Left ventricle myocardium inferior (tissue), 1 donor: Measurements from ENCODE around the gene POMP. TPM values are rescaled to one million over a fixed set of nuclear protein-coding genes. Genes with fewer than 3 reads are reported as not detected.
A peak's percentile ranks its signal among the peaks of the same experiment; 100 is the strongest.

Experiments
- DNase-seq: peaks from one replicate; pipeline ENCODE4 v3.0.0-alpha.2; 2020
- H3K27ac ChIP-seq: fragments of 200-600 bp; replicated peaks from 2 replicates; pipeline ENCODE4 v1.8.0; 2021
- H3K27me3 ChIP-seq: fragments of 200-600 bp; 2 replicates; pipeline ENCODE4 v1.8.0; 2021; ENCODE audit warnings: low read depth
- H3K36me3 ChIP-seq: fragments of 200-600 bp; 2 replicates; pipeline ENCODE4 v1.8.0; 2021
- H3K4me1 ChIP-seq: fragments of 200-600 bp; 2 replicates; pipeline ENCODE4 v1.8.0; 2021
- H3K4me3 ChIP-seq: fragments of 200-600 bp; 2 replicates; pipeline ENCODE4 v1.8.0; 2021; ENCODE audit warnings: mild to moderate bottlenecking, moderate library complexity
- H3K9me3 ChIP-seq: fragments of 200-600 bp; replicated peaks from 2 replicates; pipeline ENCODE4 v1.8.0; 2021
- intact Hi-C: fragments of 100-400 bp; cut with micrococcal nuclease; formaldehyde crosslinking; loops from one replicate; pipeline ENCODE4 v1.11.0; 2022
- total RNA-seq: library from RNA; stranded (reverse); fragmentation: NEBNext Ultra II Directional; extraction: Animal tissue kit (Norgen Biotek cat#: 25700); gene quantifications from one replicate; pipeline ENCODE4 v1.2.1, GENCODE V29; 2021
- TF ChIP-seq, protein P1 (sequence below): fragments of 200-600 bp; IDR thresholded peaks from 2 replicates; pipeline ENCODE4 v1.8.0; 2021; ENCODE audit warnings: antibody characterized with exemption, mild to moderate bottlenecking, borderline replicate concordance
- donor health status: DM: no; HTN: yes; CAD: no; lungs with severe emphysema.

Gene POMP
- total RNA-seq, 1 donor from 2014 or later, result 101 TPM

- Histone ChIP-seq H3K36me3 (peaks cover 63% of the 10 kb centered on the region), H3K27me3 (no peaks in the 10 kb centered on the region), H3K9me3 (no peaks in the 10 kb centered on the region), H3K27ac (no peak overlapping the region), H3K4me3 (no peak overlapping the region), H3K4me1 (peaks cover 7% of the 10 kb centered on the region)
- no peak for DNase-seq
- TF ChIP-seq, protein P1, sequence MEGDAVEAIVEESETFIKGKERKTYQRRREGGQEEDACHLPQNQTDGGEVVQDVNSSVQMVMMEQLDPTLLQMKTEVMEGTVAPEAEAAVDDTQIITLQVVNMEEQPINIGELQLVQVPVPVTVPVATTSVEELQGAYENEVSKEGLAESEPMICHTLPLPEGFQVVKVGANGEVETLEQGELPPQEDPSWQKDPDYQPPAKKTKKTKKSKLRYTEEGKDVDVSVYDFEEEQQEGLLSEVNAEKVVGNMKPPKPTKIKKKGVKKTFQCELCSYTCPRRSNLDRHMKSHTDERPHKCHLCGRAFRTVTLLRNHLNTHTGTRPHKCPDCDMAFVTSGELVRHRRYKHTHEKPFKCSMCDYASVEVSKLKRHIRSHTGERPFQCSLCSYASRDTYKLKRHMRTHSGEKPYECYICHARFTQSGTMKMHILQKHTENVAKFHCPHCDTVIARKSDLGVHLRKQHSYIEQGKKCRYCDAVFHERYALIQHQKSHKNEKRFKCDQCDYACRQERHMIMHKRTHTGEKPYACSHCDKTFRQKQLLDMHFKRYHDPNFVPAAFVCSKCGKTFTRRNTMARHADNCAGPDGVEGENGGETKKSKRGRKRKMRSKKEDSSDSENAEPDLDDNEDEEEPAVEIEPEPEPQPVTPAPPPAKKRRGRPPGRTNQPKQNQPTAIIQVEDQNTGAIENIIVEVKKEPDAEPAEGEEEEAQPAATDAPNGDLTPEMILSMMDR, result no peak
- intact Hi-C loops, result no loop called here
Observed at GRCh38 chr13:28707629-28708427, 48.9 kb downstream of the POMP start.

DNA sequence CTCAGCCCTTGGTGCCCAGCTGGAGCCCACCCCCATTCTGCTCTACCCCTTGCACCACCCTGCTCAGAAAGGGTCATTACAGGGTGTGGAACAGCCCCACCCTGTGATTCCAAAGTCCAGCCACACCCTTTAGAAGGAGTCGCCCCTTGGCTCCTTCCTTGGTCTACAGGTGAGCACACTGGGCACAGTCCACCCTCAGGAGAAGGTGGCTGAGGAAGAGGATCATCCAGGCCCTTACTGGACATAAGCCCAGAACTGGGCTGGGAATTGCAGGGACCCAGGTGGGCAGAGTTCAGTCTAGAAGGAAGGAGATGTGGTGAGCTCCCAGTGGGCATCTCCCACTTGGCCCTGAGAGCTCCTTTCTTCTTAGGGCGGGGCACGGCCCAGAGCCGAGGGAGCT, 51.2 kb downstream of the POMP start:
- H3K4me3 ChIP-seq, result no peak overlapping the region
- peaks cover 18% of the 10 kb centered on the region for H3K4me1 ChIP-seq
- H3K27ac ChIP-seq, result no peak overlapping the region
- DNase-seq, result no peak
- peaks cover 50% of the 10 kb centered on the region for H3K36me3 ChIP-seq
- H3K9me3 ChIP-seq, result no peaks in the 10 kb centered on the region
- TF ChIP-seq, protein P1, result no peak
- intact Hi-C loops, result loop anchor here (10.0 kb wide), 1 partner anchor 85 kb away; no protein-coding TSS in a partner anchor
- H3K27me3 ChIP-seq, result no peaks in the 10 kb centered on the region

GRCh38 chr13:28714651-28715050, 55.7 kb downstream of the POMP start:
- Histone ChIP-seq H3K9me3 (no peaks in the 10 kb centered on the region), H3K27me3 (no peaks in the 10 kb centered on the region), H3K27ac (peak overlapping the region; percentile 99), H3K36me3 (peaks cover 29% of the 10 kb centered on the region), H3K4me1 (peaks cover 50% of the 10 kb centered on the region), H3K4me3 (no peak overlapping the region)
- intact Hi-C loops, result loop anchor here (10.0 kb wide), 1 partner anchor 80 kb away; no protein-coding TSS in a partner anchor
- TF ChIP-seq, protein P1, result no peak
- DNase-seq, result no peak

- intact Hi-C loops, result loop anchor here (10.0 kb wide), 1 partner anchor 78 kb away; no protein-coding TSS in a partner anchor
- Histone ChIP-seq H3K36me3 (peaks cover 11% of the 10 kb centered on the region), H3K4me1 (peaks cover 55% of the 10 kb centered on the region), H3K9me3 (no peaks in the 10 kb centered on the region), H3K27me3 (no peaks in the 10 kb centered on the region), H3K27ac (peak overlapping the region; percentile 99), H3K4me3 (peak overlapping the region; percentile 82)
- TF ChIP-seq, protein P1, result no peak
- DNase-seq, result peak; percentile 30
Observed at GRCh38 chr13:28716511-28716910, 57.6 kb downstream of the POMP start.

DNA sequence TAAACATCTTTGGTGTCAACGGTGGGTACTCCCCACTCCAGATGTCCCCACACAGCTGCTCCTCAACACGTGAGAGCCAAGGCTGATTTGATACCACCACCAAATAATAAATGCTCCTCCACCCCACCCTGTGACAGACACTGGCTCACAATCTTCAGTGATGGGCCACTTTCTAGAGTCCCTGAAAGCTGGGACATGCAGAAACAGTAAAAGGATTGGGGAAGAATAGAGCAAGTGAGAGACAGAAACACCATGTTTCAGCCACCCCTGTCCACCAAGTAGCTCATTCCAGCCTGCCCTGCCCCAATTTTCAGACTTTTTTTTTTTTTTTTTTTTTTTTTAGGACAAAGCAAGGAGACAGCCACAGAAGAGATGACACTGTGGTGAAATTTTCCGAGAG, 58.2 kb downstream of the POMP start:
- TF ChIP-seq, protein P1, result no peak
- peak overlapping the region; percentile 82 for H3K4me3 ChIP-seq
- H3K9me3 ChIP-seq, result no peaks in the 10 kb centered on the region
- H3K27me3 ChIP-seq, result no peaks in the 10 kb centered on the region
- H3K27ac ChIP-seq, result peak overlapping the region; percentile 99
- intact Hi-C loops, result loop anchor here (10.0 kb wide), 1 partner anchor 78 kb away; no protein-coding TSS in a partner anchor
- H3K4me1 ChIP-seq, result peaks cover 55% of the 10 kb centered on the region
- no peak for DNase-seq
- H3K36me3 ChIP-seq, result peaks cover 11% of the 10 kb centered on the region
